H1 (cell line): ENCODE measurements around the gene AGAP1. TPM values are rescaled to one million over a fixed set of nuclear protein-coding genes. Genes with fewer than 3 reads are reported as not detected.

Experiments used
- CTCF ChIA-PET: fragments of 300-600 bp; sonication (Branson Sonifier 250); formaldehyde crosslinking; loops from one replicate; lab custom pipeline; 2021; ENCODE audit not compliant: partially characterized antibody; lab: Charles Lee
- POLR2A ChIA-PET: fragments of 300-600 bp; sonication (Branson Sonifier 250); formaldehyde crosslinking; loops from one replicate; lab custom pipeline; 2021; ENCODE audit warnings: inconsistent platforms; ENCODE audit not compliant: partially characterized antibody; lab: Charles Lee
- DNase-seq, 2 experiments: peaks; one replicate each; pipeline versions ENCODE4 v3.0.0 to v3.0.0-alpha.2; 2010 to 2022; ENCODE audit warnings: low spot score in 2 of 2, low read depth in 1 of 2, mixed read lengths in 1 of 2
- FAIRE-seq: peaks from 2 replicates; lab custom pipeline; 2011; peaks lifted over from hg19 to GRCh38; lab: Jason Lieb, UNC
- H2AFZ ChIP-seq: 2 replicates; pipeline ENCODE4 v1.8.1; 2012; ENCODE audit warnings: low read length, inconsistent platforms
- H2AK5ac ChIP-seq: 2 replicates; pipeline ENCODE4 v1.6.1; 2013; ENCODE audit warnings: low read depth, low read length
- H2BK120ac ChIP-seq: replicated peaks from 2 replicates; pipeline ENCODE3; 2013; ENCODE audit warnings: low read depth, low read length, inconsistent platforms
- H2BK12ac ChIP-seq: 2 replicates; pipeline ENCODE4 v1.6.1; 2013; ENCODE audit warnings: low read depth, low read length
- H2BK15ac ChIP-seq: 2 replicates; pipeline ENCODE4 v1.6.1; 2013; ENCODE audit warnings: low read length
- H2BK20ac ChIP-seq: 2 replicates; pipeline ENCODE4 v1.6.1; 2013; ENCODE audit warnings: low read length
- H2BK5ac ChIP-seq: 2 replicates; pipeline ENCODE4 v1.6.1; 2013; ENCODE audit warnings: low read depth, low read length
- H3K14ac ChIP-seq: 2 replicates; pipeline ENCODE4 v1.6.1; 2013; ENCODE audit warnings: inconsistent platforms; ENCODE audit not compliant: insufficient read length
- H3K18ac ChIP-seq: 2 replicates; pipeline ENCODE4 v1.6.1; 2013; ENCODE audit warnings: low read length; ENCODE audit errors: extremely low read depth
- H3K23ac ChIP-seq: 2 replicates; pipeline ENCODE4 v1.6.1; 2013; ENCODE audit warnings: inconsistent platforms; ENCODE audit not compliant: insufficient read length
- H3K23me2 ChIP-seq: 2 replicates; pipeline ENCODE4 v1.6.1; 2013; ENCODE audit warnings: low read depth, low read length
- H3K27ac ChIP-seq: 2 replicates; pipeline ENCODE4 v1.6.1; 2011; ENCODE audit warnings: low read depth, low read length, inconsistent platforms
- H3K27me3 ChIP-seq, 4 experiments: replicated peaks in 1 of 4; 1 replicate in 1 of 4; 2 replicates in 3 of 4; pipeline versions ENCODE4 v1.6.1 to v1.8.1; 2011 to 2013; ENCODE audit warnings: low read length in 3 of 4, mild to moderate bottlenecking in 3 of 4, inconsistent platforms in 2 of 4, mixed read lengths in 2 of 4, moderate library complexity in 1 of 4; ENCODE audit not compliant: control insufficient read depth in 3 of 4, insufficient read depth in 3 of 4; ENCODE audit errors: extremely low read depth in 1 of 4
- H3K36me3 ChIP-seq, 4 experiments: 2 replicates each; pipeline versions ENCODE4 v1.6.1 to v1.8.1; 2011 to 2013; ENCODE audit warnings: mild to moderate bottlenecking in 4 of 4, low read length in 3 of 4, moderate library complexity in 2 of 4, control low read depth in 1 of 4, inconsistent platforms in 1 of 4; ENCODE audit not compliant: insufficient read depth in 4 of 4, control insufficient read depth in 2 of 4
- H3K4ac ChIP-seq: replicated peaks from 2 replicates; pipeline ENCODE3; 2013; ENCODE audit warnings: low read length, low read depth, mixed read lengths, inconsistent platforms; ENCODE audit not compliant: insufficient read length
- H3K4me1 ChIP-seq, 4 experiments: replicated peaks in 1 of 4; 1 replicate in 1 of 4; 2 replicates in 3 of 4; pipeline versions ENCODE4 v1.6.1 to v1.8.1; 2011 to 2013; ENCODE audit warnings: low read length in 3 of 4, inconsistent platforms in 2 of 4, mixed read lengths in 1 of 4; ENCODE audit not compliant: insufficient read depth in 4 of 4, control insufficient read depth in 3 of 4
- H3K4me2 ChIP-seq, 2 experiments: 2 replicates each; pipeline versions ENCODE4 v1.6.1 to v1.8.1; 2011 to 2013; ENCODE audit warnings: low read depth in 2 of 2, low read length in 2 of 2, control low read depth in 1 of 2, inconsistent platforms in 1 of 2, mild to moderate bottlenecking in 1 of 2; ENCODE audit not compliant: insufficient read depth in 1 of 2
- H3K4me3 ChIP-seq, 4 experiments: fragments of 200-600, 300-600 bp in 1 of 4; sonication (generic), shearing (Covaris generic), sonication (Bioruptor Twin) in 1 of 4; 2 replicates each; pipeline versions ENCODE4 v1.5.1 to v1.8.1; 2011 to 2016; ENCODE audit warnings: low read length in 4 of 4, low read depth in 3 of 4, control low read depth in 2 of 4, inconsistent platforms in 2 of 4, mild to moderate bottlenecking in 2 of 4, mixed read lengths in 1 of 4, moderate library complexity in 1 of 4; ENCODE audit not compliant: insufficient read depth in 2 of 4; ENCODE audit errors: extremely low read depth in 1 of 4
- H3K56ac ChIP-seq: replicated peaks from 2 replicates; pipeline ENCODE3; 2013; ENCODE audit warnings: low read depth, mild to moderate bottlenecking, mixed read lengths, low read length, inconsistent platforms; ENCODE audit not compliant: insufficient read length
- H3K79me1 ChIP-seq: 2 replicates; pipeline ENCODE4 v1.6.1; 2013; ENCODE audit warnings: low read depth, low read length, control low read depth
- H3K79me2 ChIP-seq, 2 experiments: 2 replicates each; pipeline versions ENCODE4 v1.6.1 to v1.8.1; 2012 to 2013; ENCODE audit warnings: low read length in 2 of 2, mild to moderate bottlenecking in 2 of 2, inconsistent platforms in 1 of 2; ENCODE audit not compliant: insufficient read depth in 2 of 2, control insufficient read depth in 1 of 2
- H3K9ac ChIP-seq, 4 experiments: replicated peaks in 1 of 4; 1 replicate in 1 of 4; 2 replicates in 3 of 4; pipeline versions ENCODE4 v1.6.1 to v1.8.1; 2011 to 2013; ENCODE audit warnings: low read depth in 3 of 4, low read length in 3 of 4, control low read depth in 2 of 4, mild to moderate bottlenecking in 2 of 4, moderate library complexity in 2 of 4, inconsistent platforms in 1 of 4; ENCODE audit errors: extremely low read depth in 1 of 4
- H3K9me3 ChIP-seq, 2 experiments: 2 replicates each; pipeline versions ENCODE4 v1.6.1 to v1.8.1; 2012 to 2013; ENCODE audit warnings: mild to moderate bottlenecking in 2 of 2, moderate library complexity in 2 of 2, control low read depth in 1 of 2, inconsistent platforms in 1 of 2, low read depth in 1 of 2, low read length in 1 of 2, mixed read lengths in 1 of 2; ENCODE audit not compliant: insufficient read depth in 2 of 2
- H4K20me1 ChIP-seq, 2 experiments: replicated peaks in 1 of 2; 2 replicates each; pipeline versions ENCODE3 to v1.8.1; 2011 to 2013; ENCODE audit warnings: inconsistent platforms in 2 of 2, low read length in 2 of 2, mild to moderate bottlenecking in 1 of 2; ENCODE audit not compliant: insufficient read depth in 2 of 2, control insufficient read depth in 1 of 2
- H4K5ac ChIP-seq: 2 replicates; pipeline ENCODE4 v1.6.1; 2013; ENCODE audit warnings: low read length, low read depth, mixed read lengths, inconsistent platforms; ENCODE audit not compliant: insufficient read length
- H4K8ac ChIP-seq: 2 replicates; pipeline ENCODE4 v1.8.0; 2013; ENCODE audit warnings: mild to moderate bottlenecking, moderate library complexity, low read length, inconsistent platforms; ENCODE audit not compliant: insufficient read depth; ENCODE audit errors: extremely low read depth
- H4K91ac ChIP-seq: replicated peaks from 2 replicates; pipeline ENCODE3; 2013; ENCODE audit warnings: low read length, mixed read lengths, inconsistent platforms; ENCODE audit not compliant: insufficient read length
- ATF3 ChIP-seq: IDR thresholded peaks from 2 replicates; pipeline ENCODE4 v1.6.1; 2011; ENCODE audit warnings: low read depth, mild to moderate bottlenecking, low read length; ENCODE audit not compliant: insufficient read depth
- CBX8 ChIP-seq: fragments of 300-800, 300-1000 bp; sonication (generic); IDR thresholded peaks from 2 replicates; pipeline ENCODE4 v1.7.1; 2016; ENCODE audit warnings: low read depth, low read length, borderline replicate concordance
- CREB1 ChIP-seq: IDR thresholded peaks from 2 replicates; pipeline ENCODE4 v1.6.1; 2012; ENCODE audit warnings: inconsistent platforms
- EGR1 ChIP-seq: IDR thresholded peaks from 2 replicates; pipeline ENCODE4 v1.6.1; 2011; ENCODE audit warnings: low read depth, low read length, borderline replicate concordance
- EP300 ChIP-seq, 2 experiments: IDR thresholded peaks; 1 replicate in 1 of 2; 2 replicates in 1 of 2; pipeline ENCODE4 v1.6.1; 2011 to 2012; ENCODE audit warnings: low read depth in 2 of 2, low read length in 2 of 2, mild to moderate bottlenecking in 2 of 2, borderline replicate concordance in 1 of 2, inconsistent platforms in 1 of 2, moderate library complexity in 1 of 2
- RAD21 ChIP-seq, 2 experiments: IDR thresholded peaks in 1 of 2; conservative IDR thresholded peaks in 1 of 2; 2 replicates each; pipeline ENCODE4 v1.6.1; 2011; ENCODE audit warnings: low read depth in 2 of 2, low read length in 2 of 2, improper control_type of control experiment in 1 of 2, inconsistent platforms in 1 of 2, mild to moderate bottlenecking in 1 of 2, moderate library complexity in 1 of 2
- RNF2 ChIP-seq: fragments of 200-900, 300-1000 bp; sonication (generic); IDR thresholded peaks from 2 replicates; pipeline ENCODE4 v1.7.1; 2016; ENCODE audit warnings: borderline replicate concordance, low read depth, mild to moderate bottlenecking, antibody characterized with exemption, low read length; ENCODE audit not compliant: poor library complexity, severe bottlenecking; ENCODE audit errors: missing control alignments
- SAP30 ChIP-seq: fragments of 300-600 bp; sonication (generic); IDR thresholded peaks from 2 replicates; pipeline ENCODE4 v1.7.1; 2012; ENCODE audit warnings: low read length, moderate library complexity, mild to moderate bottlenecking, inconsistent platforms; ENCODE audit not compliant: insufficient read depth, insufficient replicate concordance
- SUZ12 ChIP-seq: fragments of 200-600 bp; sonication (generic); IDR thresholded peaks from 2 replicates; pipeline ENCODE4 v1.6.1; 2012; ENCODE audit warnings: mild to moderate bottlenecking, inconsistent platforms, low read length, moderate library complexity, mixed read lengths
- TCF12 ChIP-seq: IDR thresholded peaks from 2 replicates; pipeline ENCODE4 v1.6.1; 2011; ENCODE audit warnings: low read depth, mild to moderate bottlenecking, low read length
- WGBS, 2 experiments: shearing (Covaris generic) in 1 of 2; methylation state at CpG; one replicate each; pipeline versions ENCODE4 v1.1.6 to v1.1.7; 2013 to 2015; ENCODE audit warnings: low lambda C conversion rate in 2 of 2, mixed read lengths in 2 of 2, inconsistent platforms in 1 of 2, low coverage in 1 of 2, missing lambda C conversion rate in 1 of 2; ENCODE audit not compliant: insufficient replicate concordance in 2 of 2, insufficient coverage in 1 of 2, insufficient read length in 1 of 2; ENCODE audit errors: extremely low coverage in 1 of 2, missing lambda C conversion rate in 1 of 2; 5-methylcytosine and 5-hydroxymethylcytosine counted together
- polyA plus RNA-seq, 7 experiments: library from polyadenylated mRNA; depleted of rRNA in 3 of 7; stranded (reverse) in 5 of 7; unstranded in 2 of 7; fragments of >200 nt in 5 of 7; fragments of 200-250 nt in 2 of 7; gene quantifications; 1 replicate in 5 of 7; 2 replicates in 1 of 7; 4 replicates in 1 of 7; pipeline versions ENCODE4 v1.2.1 to v1.2.3, GENCODE V29; 2011 to 2013; ENCODE audit warnings: missing spikeins in 2 of 7, mixed read lengths in 2 of 7
- total RNA-seq: library from RNA; stranded (reverse); fragmentation: NEBNext Ultra II Directional; extraction: Animal tissue kit (Norgen Biotek cat#: 25700); gene quantifications from 2 replicates; pipeline ENCODE4 v1.2.1, GENCODE V29; 2021

Gene AGAP1
- total and polyA plus RNA-seq, 2 of the 8 experiments (the other 6 are each of a cell fraction or from before 2014, with no cell fraction given) = 18.1 to 39.4 TPM

GRCh38 chr2:235533616-235534385 is 40.0 kb downstream of the AGAP1 start:
- peak overlapping the region; percentile 53; the same call in 1 of the 2 replicates for H4K8ac ChIP-seq
- no peak overlapping the region for H3K9ac ChIP-seq
- no peak overlapping the region for H2BK5ac ChIP-seq
- H3K4me3 ChIP-seq = no peak overlapping the region
- no peak overlapping the region for H2BK15ac ChIP-seq
- no peak overlapping the region for H3K4me2 ChIP-seq
- ChIA-PET CTCF (no interaction called here), POLR2A (no interaction called here)
- H2AK5ac ChIP-seq = no peak overlapping the region
- peaks cover 9% of the 10 kb centered on the region in 2 experiments for H4K20me1 ChIP-seq
- no peak overlapping the region for H3K4ac ChIP-seq
- H3K23me2 ChIP-seq = no peaks in the 10 kb centered on the region
- no peaks in the 10 kb centered on the region for H3K36me3 ChIP-seq
- no peak overlapping the region for H4K91ac ChIP-seq
- FAIRE-seq = no peak
- no peak overlapping the region for H3K56ac ChIP-seq
- no peak overlapping the region for H3K14ac ChIP-seq
- no peak overlapping the region for H2BK12ac ChIP-seq
- no peaks in the 10 kb centered on the region; a peak in 1 of 4 replicates for H3K9me3 ChIP-seq
- no peak overlapping the region for H2BK120ac ChIP-seq
- H3K23ac ChIP-seq = no peak overlapping the region
- H3K18ac ChIP-seq = 0 out of 2 replicates have a peak overlapping the region, but pooled peaks have one; percentile 1
- H3K79me2 ChIP-seq = peaks cover 11 to 92% of the 10 kb centered on the region in 2 experiments; a peak in 3 of 4 replicates
- H3K4me1 ChIP-seq = peaks cover 0 to 9% (median 4%) of the 10 kb centered on the region in 4 experiments; a peak in 4 of 7 replicates
- H3K27me3 ChIP-seq = no peaks in the 10 kb centered on the region
- peaks cover 30% of the 10 kb centered on the region for H3K79me1 ChIP-seq
- no peak for DNase-seq
- H4K5ac ChIP-seq = no peak overlapping the region
- 90% methylated on average over 20 of the region's 20 CpGs; no CpG with 5 or more reads in 1 of the 2 experiments for WGBS, 2 experiments
- no peak overlapping the region for H2AFZ ChIP-seq
- no peak overlapping the region for H2BK20ac ChIP-seq
- H3K27ac ChIP-seq = no peak overlapping the region
- TF ChIP-seq TCF12 = no peak
- TF ChIP-seq RNF2 = no peak
- TF ChIP-seq RAD21 (IDR thresholded peaks at IDR 0.05 in 1 of 2, conservative IDR thresholded peaks at IDR 0.05 in 1 of 2; ENCODE audit: low read depth in 2 of 2, low read length in 2 of 2) = no peak
- TF ChIP-seq CREB1 = no peak
- no peak for TF ChIP-seq EP300 (IDR thresholded peaks at IDR 0.05; ENCODE audit: borderline replicate concordance in 1 of 2, low read depth in 2 of 2, low read length in 2 of 2)
- no peak for TF ChIP-seq SAP30
- TF ChIP-seq EGR1 = no peak
- TF ChIP-seq ATF3 = no peak
- TF ChIP-seq SUZ12 = no peak
- TF ChIP-seq CBX8 = no peak
